ENCODE measurements around the gene NR1D1.

DNA sequence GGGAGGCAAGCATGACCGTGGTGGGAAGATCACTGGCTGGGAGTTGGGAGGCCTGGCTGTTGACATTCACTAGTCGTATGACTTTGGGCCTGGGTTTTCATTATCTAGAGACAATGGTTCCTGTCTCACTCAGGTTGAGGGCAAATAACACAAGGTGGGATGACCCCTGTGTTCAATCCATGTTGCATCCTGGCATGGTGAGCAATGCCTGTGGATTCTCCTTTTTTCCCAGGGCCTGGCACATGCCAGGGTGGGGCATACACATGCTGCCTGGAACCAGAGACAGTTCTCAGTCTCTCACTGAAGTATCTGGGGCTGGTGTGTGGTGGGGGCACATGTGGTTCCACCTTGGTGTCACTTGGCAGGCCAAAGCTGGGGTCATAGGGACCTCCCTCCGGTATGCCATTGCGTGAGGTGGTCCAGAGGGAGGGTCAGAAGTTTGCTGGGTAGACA is 32.2 kb downstream of the NR1D1 start:
- TF ChIP-seq, protein P1, sequence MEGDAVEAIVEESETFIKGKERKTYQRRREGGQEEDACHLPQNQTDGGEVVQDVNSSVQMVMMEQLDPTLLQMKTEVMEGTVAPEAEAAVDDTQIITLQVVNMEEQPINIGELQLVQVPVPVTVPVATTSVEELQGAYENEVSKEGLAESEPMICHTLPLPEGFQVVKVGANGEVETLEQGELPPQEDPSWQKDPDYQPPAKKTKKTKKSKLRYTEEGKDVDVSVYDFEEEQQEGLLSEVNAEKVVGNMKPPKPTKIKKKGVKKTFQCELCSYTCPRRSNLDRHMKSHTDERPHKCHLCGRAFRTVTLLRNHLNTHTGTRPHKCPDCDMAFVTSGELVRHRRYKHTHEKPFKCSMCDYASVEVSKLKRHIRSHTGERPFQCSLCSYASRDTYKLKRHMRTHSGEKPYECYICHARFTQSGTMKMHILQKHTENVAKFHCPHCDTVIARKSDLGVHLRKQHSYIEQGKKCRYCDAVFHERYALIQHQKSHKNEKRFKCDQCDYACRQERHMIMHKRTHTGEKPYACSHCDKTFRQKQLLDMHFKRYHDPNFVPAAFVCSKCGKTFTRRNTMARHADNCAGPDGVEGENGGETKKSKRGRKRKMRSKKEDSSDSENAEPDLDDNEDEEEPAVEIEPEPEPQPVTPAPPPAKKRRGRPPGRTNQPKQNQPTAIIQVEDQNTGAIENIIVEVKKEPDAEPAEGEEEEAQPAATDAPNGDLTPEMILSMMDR (IDR thresholded peaks at IDR 0.05), result no peak
- TF ChIP-seq ELF1 (IDR thresholded peaks at IDR 0.05) (no peak), TCF12 (IDR thresholded peaks at IDR 0.05) (no peak)
- TF ChIP-seq, protein P2, sequence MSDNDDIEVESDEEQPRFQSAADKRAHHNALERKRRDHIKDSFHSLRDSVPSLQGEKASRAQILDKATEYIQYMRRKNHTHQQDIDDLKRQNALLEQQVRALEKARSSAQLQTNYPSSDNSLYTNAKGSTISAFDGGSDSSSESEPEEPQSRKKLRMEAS (IDR thresholded peaks at IDR 0.05; ENCODE audit: low read depth), result no peak
